Sigmoid colon (tissue), 7 donors: Measurements from ENCODE around the gene MICAL1. TPM values are rescaled to one million over a fixed set of nuclear protein-coding genes. Genes with fewer than 3 reads are reported as not detected.

Source experiments
- DNase-seq: peaks from one replicate; pipeline ENCODE4 v3.0.0-alpha.2; 2019
- H3K27ac ChIP-seq, 4 donors: fragments of 200-600 bp; sonication (generic); one replicate each; pipeline ENCODE4 v1.5.1; 2016 to 2019; ENCODE audit warnings: mild to moderate bottlenecking in 1 of 4
- H3K27me3 ChIP-seq, 3 donors: fragments of 200-600 bp; sonication (generic); one replicate each; pipeline ENCODE4 v1.5.1; 2019; ENCODE audit warnings: mild to moderate bottlenecking in 1 of 3
- H3K36me3 ChIP-seq, 4 donors: fragments of 200-600 bp; sonication (generic); one replicate each; pipeline ENCODE4 v1.5.1; 2016 to 2019
- H3K4me1 ChIP-seq, 4 donors: fragments of 200-600 bp; sonication (generic); one replicate each; pipeline ENCODE4 v1.5.1; 2017 to 2019
- H3K4me3 ChIP-seq, 4 donors: fragments of 200-600 bp; sonication (generic); one replicate each; pipeline ENCODE4 v1.5.1; 2017 to 2019; ENCODE audit warnings: mild to moderate bottlenecking in 2 of 4, moderate library complexity in 1 of 4
- H3K9me3 ChIP-seq, 4 donors: fragments of 200-600 bp in 3 of 4; sonication (generic) in 3 of 4; one replicate each; pipeline versions ENCODE4 v1.5.1 to v1.6.1; 2013 to 2019
- EP300 ChIP-seq, 4 donors: sonication (generic); formaldehyde crosslinking; IDR thresholded peaks; one replicate each; pipeline ENCODE4 v1.6.1; 2017; ENCODE audit warnings: antibody characterized with exemption in 4 of 4
- POLR2A ChIP-seq, 2 donors: fragments of 450-650 bp; IDR thresholded peaks; one replicate each; pipeline ENCODE4 v1.6.1; 2016; ENCODE audit warnings: antibody characterized with exemption in 2 of 2, mild to moderate bottlenecking in 2 of 2, moderate library complexity in 2 of 2
- POLR2AphosphoS5 ChIP-seq, 4 donors: sonication (generic); formaldehyde crosslinking; IDR thresholded peaks; one replicate each; pipeline ENCODE4 v1.6.1; 2017; ENCODE audit warnings: antibody characterized with exemption in 4 of 4
- WGBS, 2 donors: extraction: QIAGEN DNeasy Blood & Tissue Kit; methylation state at CpG; one replicate each; pipeline ENCODE4 v1.1.7; 2013; 5-methylcytosine and 5-hydroxymethylcytosine counted together
- intact Hi-C: fragments of 100-400 bp; cut with DNase I; formaldehyde crosslinking; loops from one replicate; pipeline ENCODE4 v1.15.1; 2023
- polyA plus RNA-seq, 3 donors: library from polyadenylated mRNA; stranded (reverse); fragments of 200-250 nt; gene quantifications; one replicate each; pipeline ENCODE4 v1.2.3, GENCODE V29; 2013
- total RNA-seq, 4 donors: library from RNA; depleted of rRNA; stranded (reverse); fragments of >200 nt; gene quantifications; one replicate each; pipeline ENCODE4 v1.1.0, GENCODE V29; 2016
- TF ChIP-seq, protein P1 (sequence below), 4 experiments: fragments of 450-650 bp in 3 of 4; fragments of 200-600 bp in 1 of 4; IDR thresholded peaks; one replicate each; pipeline ENCODE4 v1.5.1; 2016 to 2019; ENCODE audit warnings: antibody characterized with exemption in 4 of 4, mild to moderate bottlenecking in 3 of 4, moderate library complexity in 2 of 4
- donor health status: healthy with polysubstance abuse.
- donor health status: Bipolar disorder and iron deficiency.
- donor health status: healthy.

Gene MICAL1
- total and polyA plus RNA-seq, 7 donors: 7.8 to 71.3 (median 14.8) TPM

DNA sequence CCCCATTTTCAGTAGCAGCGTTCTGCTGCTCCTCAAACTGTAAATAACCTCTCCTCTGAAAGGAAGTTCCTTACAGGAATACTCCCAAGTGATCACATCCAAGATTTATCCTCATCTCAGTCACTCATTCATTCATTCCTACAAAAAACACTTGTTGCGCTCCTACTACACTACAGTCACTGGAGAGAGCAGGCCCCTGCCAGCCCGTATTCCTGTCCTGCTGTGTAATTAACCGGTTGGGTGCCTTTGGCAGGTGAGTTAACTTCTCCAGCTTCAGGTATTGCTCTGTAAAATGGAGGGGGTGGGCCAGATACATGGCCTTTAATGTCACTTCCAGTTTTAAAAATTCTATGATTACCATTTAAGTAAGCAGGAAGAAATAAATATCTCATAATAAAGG, 42.5 kb upstream of the MICAL1 start:
- H3K27me3 ChIP-seq: no peaks in the 10 kb centered on the region
- no peak overlapping the region for H3K27ac ChIP-seq
- no peaks in the 10 kb centered on the region for H3K4me1 ChIP-seq
- 88 to 92% methylated on average over 4 of the region's 4 CpGs for WGBS, 2 donors
- DNase-seq: no peak
- H3K4me3 ChIP-seq: no peak overlapping the region
- TF ChIP-seq POLR2A (IDR thresholded peaks at IDR 0.05): no peak
- TF ChIP-seq, protein P1, sequence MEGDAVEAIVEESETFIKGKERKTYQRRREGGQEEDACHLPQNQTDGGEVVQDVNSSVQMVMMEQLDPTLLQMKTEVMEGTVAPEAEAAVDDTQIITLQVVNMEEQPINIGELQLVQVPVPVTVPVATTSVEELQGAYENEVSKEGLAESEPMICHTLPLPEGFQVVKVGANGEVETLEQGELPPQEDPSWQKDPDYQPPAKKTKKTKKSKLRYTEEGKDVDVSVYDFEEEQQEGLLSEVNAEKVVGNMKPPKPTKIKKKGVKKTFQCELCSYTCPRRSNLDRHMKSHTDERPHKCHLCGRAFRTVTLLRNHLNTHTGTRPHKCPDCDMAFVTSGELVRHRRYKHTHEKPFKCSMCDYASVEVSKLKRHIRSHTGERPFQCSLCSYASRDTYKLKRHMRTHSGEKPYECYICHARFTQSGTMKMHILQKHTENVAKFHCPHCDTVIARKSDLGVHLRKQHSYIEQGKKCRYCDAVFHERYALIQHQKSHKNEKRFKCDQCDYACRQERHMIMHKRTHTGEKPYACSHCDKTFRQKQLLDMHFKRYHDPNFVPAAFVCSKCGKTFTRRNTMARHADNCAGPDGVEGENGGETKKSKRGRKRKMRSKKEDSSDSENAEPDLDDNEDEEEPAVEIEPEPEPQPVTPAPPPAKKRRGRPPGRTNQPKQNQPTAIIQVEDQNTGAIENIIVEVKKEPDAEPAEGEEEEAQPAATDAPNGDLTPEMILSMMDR (IDR thresholded peaks at IDR 0.05): no peak
- TF ChIP-seq POLR2AphosphoS5 (IDR thresholded peaks at IDR 0.05): no peak
- TF ChIP-seq EP300 (IDR thresholded peaks at IDR 0.05): no peak
- no peaks in the 10 kb centered on the region for H3K9me3 ChIP-seq
- intact Hi-C loops: no loop called here
- no peaks in the 10 kb centered on the region for H3K36me3 ChIP-seq

DNA sequence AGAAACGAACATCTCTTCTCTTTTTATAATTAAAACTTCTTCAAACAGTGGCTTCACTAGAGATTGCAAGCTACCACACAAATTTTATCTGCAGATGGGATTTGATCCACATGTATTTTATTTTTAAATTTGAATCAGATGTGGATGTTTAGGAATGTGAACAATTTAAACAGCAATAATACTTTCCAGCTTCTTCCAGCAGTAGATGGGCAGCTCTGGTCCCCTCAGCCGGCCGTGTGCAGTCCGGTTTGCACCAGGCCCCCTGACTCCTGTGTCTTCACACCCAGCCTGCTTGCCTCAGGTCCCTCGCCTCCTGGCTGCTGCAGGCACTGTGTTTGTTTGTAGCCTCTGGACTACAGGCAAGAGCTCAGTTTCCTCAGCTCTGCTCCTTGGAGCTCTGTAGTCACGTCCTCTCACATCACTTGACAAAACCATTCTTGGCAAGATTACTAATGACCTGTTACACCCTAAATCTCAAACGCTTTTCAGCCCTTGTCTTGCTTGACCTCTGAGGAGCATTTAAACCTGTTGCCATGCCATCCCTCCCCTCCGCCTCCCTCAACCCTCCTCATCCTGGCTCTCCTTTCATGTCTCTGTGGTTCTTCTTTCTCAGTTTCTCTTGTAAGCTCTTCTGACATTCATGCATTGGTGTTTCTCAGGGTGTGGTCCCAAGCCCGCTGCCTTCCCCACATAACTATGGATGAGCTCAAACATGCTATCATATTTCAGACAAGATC, 40.6 kb upstream of the MICAL1 start:
- no peaks in the 10 kb centered on the region for H3K27me3 ChIP-seq
- H3K4me1 ChIP-seq: no peaks in the 10 kb centered on the region
- no peaks in the 10 kb centered on the region for H3K36me3 ChIP-seq
- intact Hi-C loops: no loop called here
- H3K27ac ChIP-seq: no peak overlapping the region
- H3K4me3 ChIP-seq: no peak overlapping the region
- 80 to 82% methylated on average over 9 of the region's 9 CpGs for WGBS, 2 donors
- no peaks in the 10 kb centered on the region for H3K9me3 ChIP-seq
- TF ChIP-seq POLR2A (IDR thresholded peaks at IDR 0.05) (no peak), EP300 (IDR thresholded peaks at IDR 0.05) (no peak), POLR2AphosphoS5 (IDR thresholded peaks at IDR 0.05) (no peak)
- TF ChIP-seq, protein P1 (IDR thresholded peaks at IDR 0.05): no peak
- no peak for DNase-seq

DNA sequence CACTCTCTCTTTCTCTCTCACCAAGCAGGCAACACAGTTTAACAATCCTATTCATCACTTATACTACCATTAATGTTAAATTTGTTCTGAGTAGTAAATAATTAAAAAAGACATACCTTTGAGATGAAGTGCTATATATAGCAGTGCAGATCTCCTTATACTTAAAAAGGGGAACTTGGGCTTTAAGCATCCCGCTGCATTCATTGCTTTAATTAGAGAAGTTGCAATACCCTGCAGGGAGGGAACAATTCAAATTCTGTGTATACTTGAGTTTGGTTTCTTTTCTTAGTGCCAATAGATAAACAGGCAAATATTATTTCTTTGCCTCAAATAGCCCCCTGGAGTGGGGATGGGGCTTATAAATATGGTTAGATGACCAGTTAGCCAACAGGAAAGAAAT, 38.3 kb upstream of the MICAL1 start:
- Histone ChIP-seq H3K4me3 (no peak overlapping the region), H3K4me1 (no peaks in the 10 kb centered on the region), H3K27ac (no peak overlapping the region), H3K36me3 (no peaks in the 10 kb centered on the region), H3K9me3 (no peaks in the 10 kb centered on the region), H3K27me3 (no peaks in the 10 kb centered on the region)
- TF ChIP-seq POLR2A (IDR thresholded peaks at IDR 0.05) (no peak), EP300 (IDR thresholded peaks at IDR 0.05) (no peak), POLR2AphosphoS5 (IDR thresholded peaks at IDR 0.05) (no peak)
- TF ChIP-seq, protein P1 (IDR thresholded peaks at IDR 0.05): no peak
- DNase-seq: no peak
- intact Hi-C loops: no loop called here
- 60 to 93% methylated on average over 1 of the region's 1 CpG for WGBS, 2 donors

DNA sequence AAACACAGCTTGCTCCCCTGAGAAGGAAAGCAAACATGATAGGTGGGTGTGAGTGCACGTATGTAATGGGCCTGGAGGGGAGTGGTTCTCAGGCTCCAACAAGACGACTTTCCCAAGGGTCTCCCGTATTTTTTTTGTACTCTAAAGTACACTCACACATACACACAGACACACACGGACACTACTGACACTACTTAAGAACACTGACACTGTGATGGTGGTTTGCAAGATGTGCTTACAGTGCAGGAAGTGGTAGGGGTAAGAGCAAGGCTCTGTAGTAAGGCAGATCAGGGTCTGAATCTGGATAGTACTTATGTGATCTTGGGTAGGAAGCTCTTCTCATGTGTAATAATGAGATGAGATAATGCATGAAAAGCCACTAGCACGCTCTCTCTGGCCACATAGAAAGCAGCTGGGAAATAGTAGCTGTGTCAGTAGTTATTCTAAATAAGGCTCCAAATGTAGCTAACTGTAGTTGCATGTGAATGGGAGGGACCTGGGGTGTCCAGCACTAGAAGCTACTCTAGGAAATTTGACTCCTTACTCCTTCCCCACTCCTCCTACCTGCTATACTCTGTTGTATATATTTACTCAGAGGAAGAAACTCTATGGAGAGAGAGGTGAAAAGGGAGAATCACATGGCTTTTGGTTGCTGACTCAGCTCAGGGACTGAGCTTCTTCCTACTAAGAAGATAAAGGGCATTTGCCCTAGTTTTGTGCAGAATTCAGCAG, 35.8 kb upstream of the MICAL1 start:
- intact Hi-C loops: no loop called here
- 55 to 66% methylated on average over 5 of the region's 5 CpGs for WGBS, 2 donors
- no peak overlapping the region for H3K27ac ChIP-seq
- no peak for DNase-seq
- TF ChIP-seq POLR2AphosphoS5 (IDR thresholded peaks at IDR 0.05) (no peak), EP300 (IDR thresholded peaks at IDR 0.05) (no peak), POLR2A (IDR thresholded peaks at IDR 0.05) (no peak)
- TF ChIP-seq, protein P1 (IDR thresholded peaks at IDR 0.05): no peak
- no peaks in the 10 kb centered on the region for H3K4me1 ChIP-seq
- H3K9me3 ChIP-seq: no peaks in the 10 kb centered on the region
- H3K4me3 ChIP-seq: no peak overlapping the region
- H3K27me3 ChIP-seq: no peaks in the 10 kb centered on the region
- no peaks in the 10 kb centered on the region for H3K36me3 ChIP-seq
